Activated T-helper 2 cell treated with anti-CD3 and anti-CD28 coated beads, Interferon-gamma antibody, Interleukin-2, Interleukin-4, amounts not matched to agents 10 μg/mL and 5 μg/mL and 100 μg/mL, durations not matched to agents 14 hours and 24 hours and 36 hours (primary cell): Measurements from ENCODE around the gene ANKIB1. TPM values are rescaled to one million over a fixed set of nuclear protein-coding genes. Genes with fewer than 3 reads are reported as not detected.

ENCODE experiments used
- DNase-seq: peaks from one replicate; pipeline ENCODE4 v3.0.0; 2021; ENCODE audit warnings: low spot score
- H3K27ac Mint-ChIP-seq: one replicate; pipeline ENCODE4 v1.8.0; 2021; ENCODE audit warnings: mixed read lengths
- H3K27me3 Mint-ChIP-seq: one replicate; pipeline ENCODE4 v1.8.0; 2021; ENCODE audit warnings: low read depth, mixed read lengths
- H3K36me3 Mint-ChIP-seq: one replicate; pipeline ENCODE4 v1.8.0; 2021; ENCODE audit warnings: low read depth, mixed read lengths
- H3K4me1 Mint-ChIP-seq: one replicate; pipeline ENCODE4 v1.8.0; 2021; ENCODE audit warnings: low read depth, mixed read lengths
- H3K4me3 Mint-ChIP-seq: one replicate; pipeline ENCODE4 v1.8.0; 2021; ENCODE audit warnings: low read depth, mild to moderate bottlenecking, moderate library complexity, mixed read lengths
- H3K9me3 Mint-ChIP-seq: one replicate; pipeline ENCODE4 v1.8.0; 2021; ENCODE audit warnings: mixed read lengths
- intact Hi-C: fragments of 100-400 bp; cut with micrococcal nuclease; formaldehyde crosslinking; loops from one replicate; pipeline ENCODE4 v1.15.1; 2023
- total RNA-seq: library from RNA; stranded (reverse); gene quantifications from 2 replicates; pipeline ENCODE4 v1.2.3, GENCODE V29; 2022

Gene ANKIB1
- total RNA-seq, result 50.4 and 55.0 TPM in 2 replicates

GRCh38 chr7:92245487-92246359 lies at the start of gene ANKIB1, which contains the start of gene KRIT1:
ANKIB1 (plus strand) TSS chr7:92245974; CDS start chr7:92294979, 49,005 bp downstream.
KRIT1 (minus strand) TSS chr7:92245914; CDS start chr7:92242135, 3,779 bp downstream.
- Mint-ChIP-seq H3K9me3 (no peaks in the 10 kb centered on the region), H3K27me3 (no peaks in the 10 kb centered on the region), H3K4me3 (peak within 1 kb of the TSS; percentile 100), H3K27ac (peak within 1 kb of the TSS; percentile 100), H3K36me3 (peaks cover 24% of the 10 kb centered on the region), H3K4me1 (peaks cover 30% of the 10 kb centered on the region)
- intact Hi-C loops, result loop anchor here (1.0 to 5.0 kb wide), 8 partner anchors 67 to 987 kb away; partner anchors contain the start of genes AKAP9, CDK6, CYP51A1 and GATAD1
- peak; percentile 83 for DNase-seq

GRCh38 chr7:92200791-92201190 lies 45.0 kb upstream of the ANKIB1 start:
- Mint-ChIP-seq H3K36me3 (peaks cover 65% of the 10 kb centered on the region), H3K9me3 (no peaks in the 10 kb centered on the region), H3K4me3 (no peak overlapping the region), H3K27me3 (no peaks in the 10 kb centered on the region), H3K4me1 (no peaks in the 10 kb centered on the region), H3K27ac (no peak overlapping the region)
- no peak for DNase-seq
- intact Hi-C loops, result no loop called here

- Mint-ChIP-seq H3K27me3 (no peaks in the 10 kb centered on the region), H3K4me1 (peaks cover 16% of the 10 kb centered on the region), H3K27ac (no peak overlapping the region), H3K9me3 (peaks cover 39% of the 10 kb centered on the region), H3K4me3 (no peak overlapping the region), H3K36me3 (peaks cover 81% of the 10 kb centered on the region)
- intact Hi-C loops, result no loop called here
- no peak for DNase-seq
These were observed 39.8 kb upstream of the ANKIB1 start for GRCh38 chr7:92205987-92206386.

GRCh38 chr7:92206672-92207071 lies 39.1 kb upstream of the ANKIB1 start:
- H3K4me1 Mint-ChIP-seq, result peaks cover 16% of the 10 kb centered on the region
- H3K27me3 Mint-ChIP-seq, result no peaks in the 10 kb centered on the region

GRCh38 chr7:92221766-92222165 lies 24.0 kb upstream of the ANKIB1 start:
- no peak for DNase-seq
- no peak overlapping the region for H3K27ac Mint-ChIP-seq
- H3K4me1 Mint-ChIP-seq, result no peaks in the 10 kb centered on the region
- no peaks in the 10 kb centered on the region for H3K27me3 Mint-ChIP-seq
- H3K4me3 Mint-ChIP-seq, result no peak overlapping the region
- H3K36me3 Mint-ChIP-seq, result peaks cover 62% of the 10 kb centered on the region
- no peaks in the 10 kb centered on the region for H3K9me3 Mint-ChIP-seq
- intact Hi-C loops, result no loop called here

More at GRCh38 chr7:92206672-92207071, 39.1 kb upstream of the ANKIB1 start:
- intact Hi-C loops, result no loop called here
- peaks cover 42% of the 10 kb centered on the region for H3K9me3 Mint-ChIP-seq
- DNase-seq, result no peak
- H3K27ac Mint-ChIP-seq, result no peak overlapping the region
- peaks cover 86% of the 10 kb centered on the region for H3K36me3 Mint-ChIP-seq
- no peak overlapping the region for H3K4me3 Mint-ChIP-seq

GRCh38 chr7:92226981-92227380 lies 18.8 kb upstream of the ANKIB1 start:
- Mint-ChIP-seq H3K4me3 (no peak overlapping the region), H3K9me3 (peaks cover 3% of the 10 kb centered on the region), H3K27me3 (no peaks in the 10 kb centered on the region), H3K4me1 (peaks cover 6% of the 10 kb centered on the region), H3K36me3 (peaks cover 60% of the 10 kb centered on the region), H3K27ac (no peak overlapping the region)
- DNase-seq, result no peak
- intact Hi-C loops, result no loop called here

- H3K27me3 Mint-ChIP-seq, result no peaks in the 10 kb centered on the region
- intact Hi-C loops, result no loop called here
- peaks cover 6% of the 10 kb centered on the region for H3K4me1 Mint-ChIP-seq
- H3K27ac Mint-ChIP-seq, result peak overlapping the region; percentile 67
- H3K4me3 Mint-ChIP-seq, result no peak overlapping the region
- DNase-seq, result no peak
- peaks cover 67% of the 10 kb centered on the region for H3K36me3 Mint-ChIP-seq
- peaks cover 3% of the 10 kb centered on the region for H3K9me3 Mint-ChIP-seq
These were observed 17.7 kb upstream of the ANKIB1 start for GRCh38 chr7:92228100-92228499.

GRCh38 chr7:92228742-92229141 lies 17.0 kb upstream of the ANKIB1 start:
- Mint-ChIP-seq H3K27ac (no peak overlapping the region), H3K27me3 (no peaks in the 10 kb centered on the region), H3K4me1 (peaks cover 6% of the 10 kb centered on the region), H3K36me3 (peaks cover 69% of the 10 kb centered on the region), H3K9me3 (peaks cover 3% of the 10 kb centered on the region), H3K4me3 (no peak overlapping the region)
- intact Hi-C loops, result no loop called here
- no peak for DNase-seq

- no peaks in the 10 kb centered on the region for H3K27me3 Mint-ChIP-seq
- no peak for DNase-seq
- H3K9me3 Mint-ChIP-seq, result peaks cover 3% of the 10 kb centered on the region
- intact Hi-C loops, result no loop called here
- peaks cover 6% of the 10 kb centered on the region for H3K4me1 Mint-ChIP-seq
- H3K36me3 Mint-ChIP-seq, result peaks cover 77% of the 10 kb centered on the region
- peak overlapping the region; percentile 4 for H3K27ac Mint-ChIP-seq
- no peak overlapping the region for H3K4me3 Mint-ChIP-seq
These were observed 15.2 kb upstream of the ANKIB1 start for GRCh38 chr7:92230547-92230946.

- H3K4me3 Mint-ChIP-seq, result no peak overlapping the region
- H3K27ac Mint-ChIP-seq, result no peak overlapping the region
- intact Hi-C loops, result no loop called here
- peaks cover 37% of the 10 kb centered on the region for H3K36me3 Mint-ChIP-seq
- no peaks in the 10 kb centered on the region for H3K27me3 Mint-ChIP-seq
- no peaks in the 10 kb centered on the region for H3K9me3 Mint-ChIP-seq
- peaks cover 26% of the 10 kb centered on the region for H3K4me1 Mint-ChIP-seq
- no peak for DNase-seq
These were observed 2.8 kb upstream of the ANKIB1 start for GRCh38 chr7:92242972-92243371.

GRCh38 chr7:92244808-92245486 lies 827 bp upstream of the ANKIB1 start:
- Mint-ChIP-seq H3K9me3 (no peaks in the 10 kb centered on the region), H3K4me1 (peaks cover 30% of the 10 kb centered on the region), H3K4me3 (peak overlapping the region; percentile 100), H3K27ac (peak overlapping the region; percentile 100), H3K36me3 (peaks cover 27% of the 10 kb centered on the region), H3K27me3 (no peaks in the 10 kb centered on the region)
- intact Hi-C loops, result loop anchor here (1.0 to 5.0 kb wide), 8 partner anchors 66 to 987 kb away; partner anchors contain the start of genes AKAP9, CDK6, CYP51A1 and GATAD1
- DNase-seq, result no peak

GRCh38 chr7:92246360-92247101 lies 757 bp downstream of the ANKIB1 start:
- peaks cover 30% of the 10 kb centered on the region for H3K4me1 Mint-ChIP-seq
- H3K36me3 Mint-ChIP-seq, result peaks cover 19% of the 10 kb centered on the region

More at GRCh38 chr7:92246360-92247101, 757 bp downstream of the ANKIB1 start:
- H3K4me3 Mint-ChIP-seq, result peak overlapping the region; percentile 100
- peak overlapping the region; percentile 88 for H3K27ac Mint-ChIP-seq
- H3K27me3 Mint-ChIP-seq, result no peaks in the 10 kb centered on the region
- intact Hi-C loops, result loop anchor here (5.0 kb wide), 3 partner anchors 176 to 986 kb away; partner anchors contain the start of genes CDK6 and VPS50
- H3K9me3 Mint-ChIP-seq, result no peaks in the 10 kb centered on the region
- peak; percentile 31 for DNase-seq
